NCI-H1092 treated with DMSO at 0.1 percent for 48 hours (cell line): ENCODE results near the gene RBMXL3.
"Not testable (repeated sequence)": the region's sequence is repeated elsewhere in the genome, so short reads cannot be mapped to it uniquely, and the experiment has no call there.

Experiments used
- DNase-seq: peaks from one replicate; lab custom pipeline; 2025; lab: John Stamatoyannopoulos, UW

Gene RBMXL3

DNA sequence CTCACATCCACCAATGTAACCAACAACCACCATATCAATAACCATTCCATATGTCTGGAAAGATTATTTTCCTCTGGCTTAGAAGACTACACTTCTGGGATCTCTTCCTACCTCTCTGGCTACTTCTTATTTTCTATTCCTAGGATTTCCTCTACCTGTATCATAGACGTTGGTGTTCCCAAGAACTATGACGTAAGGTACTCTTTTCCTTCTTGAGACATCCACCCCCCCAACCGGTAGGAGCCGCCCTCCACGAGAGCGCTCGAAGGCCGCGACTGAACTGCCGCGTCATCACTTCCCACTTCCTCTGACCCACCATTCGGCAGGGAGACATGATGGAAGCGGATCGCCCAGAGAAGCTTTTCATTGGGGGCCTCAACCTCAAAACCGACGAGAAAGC is at the start of gene RBMXL3:
Gene RBMXL3, plus strand, starts transcription at position 301 of the 400 bp plus-strand sequence. Its CDS starts 32 bp downstream, at position 333.
- no peak for DNase-seq

DNA sequence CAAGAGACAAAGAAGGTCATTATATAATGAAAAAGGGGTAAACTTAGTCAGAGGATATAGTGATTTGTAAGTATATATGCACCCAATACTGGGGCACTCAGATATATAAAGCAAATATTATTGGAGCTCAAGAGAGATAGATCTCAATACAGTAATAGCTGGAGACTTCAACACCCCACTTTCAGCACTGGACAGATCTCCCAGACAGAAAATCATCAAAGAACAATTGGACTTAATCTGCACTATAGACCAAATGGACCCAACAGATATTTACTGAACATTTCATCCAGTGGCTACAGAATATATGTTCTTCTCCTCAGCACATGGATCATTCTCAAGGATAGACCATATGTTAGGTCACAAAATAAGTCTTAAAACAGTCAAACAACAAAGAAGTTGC is 47.2 kb upstream of the RBMXL3 start:
- DNase-seq = no peak

DNA sequence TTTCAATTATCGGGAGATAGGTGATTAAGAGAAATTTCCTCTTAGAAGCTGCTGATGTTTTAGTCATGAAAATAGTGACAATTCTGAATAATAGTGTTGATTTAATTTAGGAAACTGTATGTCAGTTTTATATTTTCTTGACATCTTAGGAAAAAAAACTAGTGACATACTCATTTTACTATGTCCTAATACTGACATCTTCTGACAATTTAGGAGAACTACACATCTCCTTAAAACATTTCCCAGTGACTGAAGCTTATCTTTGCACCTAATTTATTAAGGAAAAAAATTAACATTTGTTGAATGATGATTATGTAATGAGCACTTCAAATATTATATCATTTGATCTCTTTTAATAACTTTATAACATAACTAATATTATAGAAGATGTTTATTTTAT is 42.0 kb upstream of the RBMXL3 start:
- peak; percentile 41 for DNase-seq

DNA sequence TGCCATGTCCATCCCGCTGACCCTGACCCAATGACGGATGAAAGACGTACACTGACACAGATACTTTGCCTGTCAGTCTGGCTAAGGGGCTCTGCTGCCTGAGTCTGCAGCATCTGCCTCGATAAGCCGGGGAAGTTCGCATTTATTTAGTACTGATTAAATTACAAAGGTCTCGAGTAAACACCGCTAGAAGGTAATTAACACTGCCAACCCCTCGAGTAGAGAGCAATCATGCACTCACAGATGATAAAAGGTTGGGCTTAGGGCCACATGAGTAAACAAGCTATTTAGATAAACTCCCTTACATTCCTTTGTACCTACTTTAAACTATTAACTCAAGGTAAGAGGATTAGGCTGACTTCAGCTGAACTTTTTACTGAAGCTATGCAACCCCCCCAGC is 16.0 kb upstream of the RBMXL3 start:
- DNase-seq = no peak

DNA sequence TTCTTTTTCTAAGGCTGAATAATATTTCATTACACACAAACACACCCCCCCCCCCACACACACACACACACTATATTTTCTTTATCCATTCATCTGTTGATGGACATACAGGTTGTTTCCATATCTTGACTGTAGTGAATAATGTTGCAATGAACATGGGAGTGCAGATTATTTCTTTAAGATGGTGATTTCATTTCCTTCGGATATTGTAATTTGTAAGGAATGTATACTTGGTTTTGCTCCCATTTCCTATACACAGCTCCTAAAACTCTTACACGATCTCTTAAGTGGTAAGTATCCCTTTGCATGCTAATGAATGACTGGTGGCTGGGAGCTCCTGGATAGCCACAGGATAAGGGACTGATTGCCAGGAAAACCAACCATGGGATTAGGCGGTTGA is 14.7 kb upstream of the RBMXL3 start:
- DNase-seq = no peak

DNA sequence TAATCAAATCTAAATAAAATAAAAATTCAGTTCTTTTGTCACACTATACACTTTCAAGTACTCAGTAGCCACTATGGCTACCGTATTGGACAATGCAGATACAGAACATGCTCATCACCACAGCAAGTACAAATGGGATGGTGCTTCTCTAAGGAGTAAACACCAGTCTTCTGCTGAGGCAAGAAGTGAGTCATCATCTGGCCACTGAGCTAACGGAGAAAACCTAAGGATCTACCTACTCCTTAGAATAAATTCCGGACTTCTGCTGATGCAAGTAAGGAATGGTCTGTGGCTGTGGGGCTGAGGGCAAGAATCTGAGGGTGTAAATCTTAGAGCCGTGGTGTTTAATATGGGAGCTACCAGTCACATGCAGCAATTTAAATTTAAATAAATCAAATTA is 11.3 kb upstream of the RBMXL3 start:
- DNase-seq = no peak

DNA sequence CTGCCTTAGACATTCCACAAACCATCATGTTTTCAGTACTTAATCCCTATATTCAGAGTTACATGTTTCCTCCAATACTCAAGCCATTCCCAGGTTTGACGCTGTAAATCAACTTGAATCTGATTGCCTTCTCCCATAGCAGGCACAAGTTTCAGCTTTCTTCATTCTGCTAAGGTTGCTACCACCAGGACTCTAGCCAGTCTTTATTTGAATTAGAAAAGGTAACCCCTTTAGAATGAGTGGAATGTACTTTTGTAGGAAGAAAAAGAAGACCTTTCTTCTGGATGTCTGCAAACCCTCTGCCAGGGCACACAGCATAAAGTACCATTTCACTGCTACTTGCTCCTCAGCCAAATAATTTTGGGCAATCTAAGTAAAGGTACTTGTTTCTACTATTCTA is 10.7 kb upstream of the RBMXL3 start:
- DNase-seq = no peak

DNA sequence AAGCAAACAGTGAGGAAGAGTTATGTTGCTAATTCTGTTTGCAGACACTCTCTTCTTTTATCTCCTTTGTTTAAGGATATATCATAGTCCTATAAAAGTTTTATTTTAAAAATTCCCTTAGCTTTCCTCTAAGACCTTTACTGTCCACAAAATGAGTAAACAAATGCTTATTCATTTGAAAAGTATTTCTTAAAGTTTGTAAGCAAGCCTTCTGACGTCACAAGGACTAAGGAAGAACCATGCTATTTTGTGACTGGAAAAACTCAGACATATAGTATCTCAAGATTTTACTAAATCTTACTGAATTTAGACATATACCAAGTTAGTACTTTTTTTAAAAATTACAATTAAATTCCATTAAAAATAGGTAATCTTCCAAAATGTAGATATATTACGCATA is 5.2 kb upstream of the RBMXL3 start:
- no peak for DNase-seq

DNA sequence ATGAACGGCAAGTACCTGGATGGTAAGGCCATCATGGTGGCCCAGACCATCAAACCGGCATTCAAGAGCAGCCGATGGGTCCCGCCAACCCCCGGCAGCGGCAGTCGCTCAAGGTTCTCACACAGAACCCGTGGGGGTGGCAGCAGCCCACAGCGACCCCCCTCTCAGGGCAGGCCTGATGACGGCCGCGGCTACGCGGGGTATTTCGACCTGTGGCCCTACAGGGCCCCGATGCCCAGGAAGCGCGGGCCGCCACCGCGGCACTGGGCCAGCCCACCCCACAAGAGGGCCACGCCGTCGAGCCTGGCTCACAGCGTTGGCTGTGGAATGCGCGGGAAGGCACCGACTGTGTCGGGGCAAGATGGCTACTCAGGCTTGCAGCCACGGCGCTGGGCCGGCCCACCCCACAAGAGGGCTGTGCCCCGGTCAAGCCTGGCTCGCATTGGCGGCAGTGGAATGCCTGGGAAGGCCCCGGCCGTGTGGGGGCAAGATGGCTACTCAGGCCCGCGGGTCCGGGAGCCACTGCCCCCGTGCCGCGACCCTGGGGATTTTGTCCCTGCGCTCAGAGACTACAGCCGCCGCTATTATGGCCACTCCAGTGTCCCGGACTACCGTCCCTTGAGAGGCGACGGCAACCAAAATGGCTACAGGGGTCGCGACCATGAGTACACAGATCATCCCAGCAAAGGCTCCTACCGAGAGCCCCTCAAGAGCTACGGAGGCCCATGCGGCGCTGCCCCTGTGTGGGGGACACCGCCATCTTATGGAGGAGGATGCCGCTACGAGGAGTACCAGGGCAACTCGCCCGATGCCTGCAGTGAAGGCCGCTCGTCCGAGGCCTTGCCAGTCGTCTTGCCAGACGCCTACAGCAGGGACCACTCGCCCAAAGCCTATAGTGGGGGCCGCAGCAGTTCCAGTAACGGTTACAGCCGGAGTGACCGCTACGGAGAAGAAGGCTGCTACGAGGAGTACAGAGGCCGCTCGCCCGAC is 731 bp downstream of the RBMXL3 start:
- no peak for DNase-seq

DNA sequence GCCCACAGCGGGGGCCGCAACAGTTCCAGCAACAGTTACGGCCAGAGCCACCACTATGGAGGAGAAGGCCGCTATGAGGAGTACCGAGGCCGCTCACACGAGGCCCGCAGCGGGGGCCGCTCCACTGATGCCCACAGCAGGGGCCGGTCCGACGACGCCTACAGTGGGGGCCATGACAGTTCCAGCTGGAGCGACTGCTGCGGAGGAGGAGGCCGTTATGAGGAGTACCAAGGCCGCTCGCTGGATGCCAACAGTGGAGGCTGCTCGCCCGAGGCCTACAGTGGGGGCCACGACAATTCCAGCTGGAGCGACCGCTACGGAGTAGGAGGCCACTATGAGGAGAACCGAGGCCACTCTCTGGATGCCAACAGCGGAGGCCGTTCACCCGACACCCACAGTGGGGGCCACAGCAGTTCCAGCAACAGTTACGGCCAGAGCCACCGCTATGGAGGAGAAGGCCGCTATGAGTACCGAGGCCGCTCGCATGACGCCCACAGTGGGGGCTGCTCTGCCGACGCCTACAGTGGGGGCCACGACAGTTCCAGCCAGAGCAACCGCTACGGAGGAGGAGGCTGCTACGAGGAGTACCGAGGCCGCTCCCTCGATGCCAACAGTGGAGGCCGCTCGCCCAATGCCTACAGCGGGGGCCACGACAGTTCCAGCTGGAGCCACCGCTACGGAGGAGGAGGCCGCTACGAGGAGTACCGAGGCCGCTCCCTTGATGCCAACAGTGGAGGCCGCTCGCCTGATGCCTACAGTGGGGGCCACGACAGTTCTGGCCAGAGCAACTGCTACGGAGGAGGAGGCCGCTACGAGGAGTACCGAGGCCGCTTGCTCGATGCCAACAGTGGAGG is 1.7 kb downstream of the RBMXL3 start:
- no peak for DNase-seq

DNA sequence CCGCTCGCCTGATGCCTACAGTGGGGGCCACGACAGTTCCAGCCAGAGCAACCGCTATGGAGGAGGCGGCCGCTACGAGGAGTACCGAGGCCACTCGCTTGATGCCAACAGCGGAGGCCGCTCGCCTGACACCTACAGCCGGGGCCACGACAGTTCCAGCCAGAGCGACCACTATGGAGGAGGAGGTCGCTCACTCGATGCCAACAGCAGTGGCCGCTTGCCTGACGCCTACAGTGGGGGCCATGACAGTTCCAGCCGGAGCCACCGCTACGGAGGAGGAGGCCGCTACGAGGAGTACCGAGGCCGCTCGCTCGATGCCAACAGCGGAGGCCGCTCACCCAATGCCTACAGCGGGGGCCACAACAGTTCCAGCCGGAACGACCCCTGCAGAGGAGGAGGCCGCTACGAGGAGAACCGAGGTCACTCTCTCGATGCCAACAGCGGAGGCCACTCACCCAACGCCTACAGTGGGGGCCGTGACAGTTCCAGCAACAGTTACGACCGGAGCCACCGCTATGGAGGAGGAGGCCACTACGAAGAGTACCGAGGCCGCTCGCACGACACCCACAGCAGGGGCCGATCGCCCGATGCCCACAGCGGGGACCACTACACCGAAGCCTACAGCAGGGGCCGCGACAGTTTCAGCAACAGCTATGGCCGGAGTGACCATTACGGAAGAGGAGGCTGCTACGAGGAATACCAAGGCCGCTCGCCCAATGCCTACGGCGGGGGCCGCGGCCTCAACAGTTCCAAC is 2.5 kb downstream of the RBMXL3 start:
- DNase-seq = no peak

DNA sequence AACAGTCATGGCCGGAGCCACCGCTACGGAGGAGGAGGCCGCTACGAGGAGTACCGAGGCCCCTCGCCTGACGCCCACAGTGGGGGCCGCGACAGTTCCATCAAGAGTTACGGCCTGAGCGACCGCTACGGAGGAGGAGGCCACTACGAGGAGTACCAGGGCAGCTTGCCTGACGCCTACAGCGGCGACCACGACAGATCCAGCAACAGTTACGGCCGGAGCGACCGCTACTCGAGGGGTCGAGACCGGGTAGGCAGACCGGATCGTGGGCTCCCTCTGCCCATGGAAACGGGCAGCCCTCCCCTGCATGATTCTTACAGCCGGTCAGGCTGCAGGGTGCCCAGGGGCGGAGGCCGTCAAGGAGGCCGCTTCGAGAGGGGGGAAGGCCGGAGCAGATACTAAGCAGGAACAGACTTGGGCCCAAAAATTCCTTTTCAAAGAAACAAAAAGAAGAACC is 3.1 kb downstream of the RBMXL3 start:
- DNase-seq = no peak

DNA sequence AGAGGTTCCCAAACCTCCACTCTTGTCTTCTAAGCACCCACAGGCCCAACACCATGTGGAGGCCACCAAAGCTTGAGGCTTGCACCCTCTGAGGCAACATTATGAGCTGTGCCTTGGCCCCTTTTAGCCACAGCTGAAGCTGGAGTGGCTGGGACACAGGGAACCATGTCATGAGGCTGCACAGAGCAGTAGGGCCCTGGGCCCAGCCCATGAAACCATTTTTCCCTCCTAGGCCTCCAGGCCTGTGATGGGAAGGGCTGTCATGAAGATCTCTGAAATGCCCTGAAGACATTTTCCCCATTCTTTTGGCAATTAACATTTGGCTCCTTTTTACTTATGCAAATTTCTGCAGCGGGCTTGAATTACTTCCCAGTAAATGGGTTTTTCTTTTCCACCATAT is 14.8 kb downstream of the RBMXL3 start:
- DNase-seq = no peak

DNA sequence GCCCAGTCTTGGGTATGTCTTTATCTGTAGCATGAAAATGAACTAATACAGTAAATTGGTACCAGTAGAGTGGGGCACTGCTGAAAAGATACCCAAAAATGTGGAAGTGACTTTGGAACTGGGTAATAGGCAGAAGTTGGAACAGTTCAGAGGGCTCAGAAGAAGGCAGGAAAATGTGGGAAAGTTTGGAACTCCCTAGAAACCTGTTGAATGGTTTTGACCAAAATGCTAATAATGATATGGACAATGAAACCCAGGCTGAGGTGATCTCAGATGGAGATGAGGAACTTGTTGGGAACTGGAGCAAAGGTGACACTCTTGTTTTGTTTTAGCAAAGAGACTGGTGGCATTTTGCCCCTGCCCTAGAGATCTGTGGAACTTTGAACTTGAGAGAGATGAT is 20.3 kb downstream of the RBMXL3 start:
- not testable (repeated sequence) for DNase-seq

DNA sequence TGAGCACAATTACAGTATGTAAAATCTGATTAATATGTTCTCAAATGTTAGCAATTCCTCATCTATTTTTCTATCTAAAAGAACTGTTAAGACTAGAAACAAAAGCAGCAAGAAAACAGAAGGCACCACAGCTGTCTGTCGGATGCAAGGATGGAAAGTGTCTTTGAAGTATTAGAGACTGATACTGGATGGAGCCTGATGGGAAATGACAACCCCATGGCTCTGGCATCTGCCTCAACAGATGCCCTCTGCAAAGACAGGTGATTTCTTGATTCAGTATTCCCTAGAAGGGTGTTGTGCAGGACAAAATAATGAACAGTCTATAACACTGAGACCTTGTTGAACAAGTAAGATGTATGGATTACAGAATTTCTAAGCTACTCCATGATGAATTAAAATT is 24.9 kb downstream of the RBMXL3 start:
- no peak for DNase-seq

DNA sequence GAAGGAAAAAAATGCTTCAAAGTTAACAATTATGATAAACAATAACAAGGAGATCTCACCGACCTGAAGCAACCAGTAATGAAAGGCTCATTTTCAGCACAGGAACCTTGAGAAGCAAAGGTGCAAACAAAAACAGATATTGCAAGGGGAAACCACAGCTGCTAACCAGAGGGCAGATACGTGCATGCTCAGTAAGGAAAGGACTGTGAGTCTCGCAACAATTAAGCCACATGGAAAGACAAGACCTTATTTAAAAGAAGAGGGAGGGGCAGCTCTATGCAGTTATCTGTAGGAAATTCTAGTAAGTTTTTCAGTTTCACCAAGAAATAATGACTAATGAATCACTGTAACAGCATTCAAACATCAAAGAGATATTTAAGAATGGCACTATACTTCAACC is 25.4 kb downstream of the RBMXL3 start:
- DNase-seq = no peak

DNA sequence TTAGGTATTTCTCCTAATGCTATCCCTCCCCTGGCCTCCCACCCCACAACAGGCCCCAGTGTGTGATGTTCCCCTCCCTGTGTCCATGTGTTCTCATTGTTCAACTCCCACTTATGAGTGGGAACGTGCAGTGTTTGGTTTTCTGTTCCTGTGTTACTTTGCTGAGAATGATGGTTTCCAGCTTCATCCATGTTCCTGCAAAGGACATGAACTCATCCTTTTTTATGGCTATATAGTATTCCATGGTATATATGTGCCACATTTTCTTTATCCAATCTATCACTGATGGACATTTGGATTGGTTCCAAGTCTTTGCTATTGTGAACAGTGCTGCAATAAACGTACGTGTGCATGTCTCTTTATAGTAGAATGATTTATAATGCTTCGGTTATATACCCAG is 28.1 kb downstream of the RBMXL3 start:
- DNase-seq = not testable (repeated sequence)

DNA sequence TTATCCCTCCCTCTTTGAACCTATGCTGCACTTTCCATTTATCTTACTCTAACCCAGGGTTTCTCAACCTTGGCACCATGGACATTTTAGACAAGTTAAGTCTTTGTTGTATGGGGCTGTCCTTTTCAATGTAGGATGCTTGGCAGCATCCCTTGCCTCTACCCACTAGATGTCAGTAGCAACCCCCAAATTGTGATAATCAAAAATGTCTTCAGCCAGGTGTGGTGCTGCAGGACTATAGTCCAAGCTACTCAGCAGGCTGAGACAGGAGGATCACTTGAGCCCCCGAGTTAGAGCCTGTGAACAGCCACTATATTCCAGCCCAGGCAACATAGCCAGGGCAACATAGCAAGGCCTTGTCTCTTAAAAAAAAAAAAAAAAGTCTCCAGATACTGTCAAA is 37.7 kb downstream of the RBMXL3 start:
- peak; percentile 38 for DNase-seq

DNA sequence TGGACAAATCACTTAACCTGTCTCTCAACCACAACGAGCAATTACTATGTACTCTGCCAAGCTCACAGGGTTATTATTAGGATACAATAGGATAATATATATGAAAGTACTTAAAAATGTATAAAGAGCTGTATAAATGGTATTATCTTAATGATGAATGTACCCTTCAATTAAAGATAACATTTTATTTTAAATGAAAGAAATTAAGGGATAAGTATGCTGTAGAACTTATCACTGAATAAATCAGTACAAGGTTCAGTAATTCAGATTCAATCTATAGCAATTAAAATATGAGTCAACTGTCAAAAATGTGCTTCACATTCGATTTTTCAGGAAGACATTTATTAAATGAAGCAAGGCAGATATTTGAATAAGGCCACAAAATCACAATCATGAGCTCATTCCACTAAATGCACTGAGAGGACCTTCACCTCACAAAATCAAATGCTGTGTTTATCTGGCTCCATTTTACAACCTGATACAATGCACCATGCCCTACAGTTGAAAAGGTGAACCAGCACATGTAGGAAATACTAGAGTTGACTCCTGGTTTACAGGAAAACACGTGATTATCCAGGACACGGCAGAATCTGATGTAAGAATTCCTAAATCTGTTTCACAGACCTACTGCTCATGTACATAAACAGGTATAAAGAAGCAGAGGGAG is 40.3 kb downstream of the RBMXL3 start:
- no peak for DNase-seq

DNA sequence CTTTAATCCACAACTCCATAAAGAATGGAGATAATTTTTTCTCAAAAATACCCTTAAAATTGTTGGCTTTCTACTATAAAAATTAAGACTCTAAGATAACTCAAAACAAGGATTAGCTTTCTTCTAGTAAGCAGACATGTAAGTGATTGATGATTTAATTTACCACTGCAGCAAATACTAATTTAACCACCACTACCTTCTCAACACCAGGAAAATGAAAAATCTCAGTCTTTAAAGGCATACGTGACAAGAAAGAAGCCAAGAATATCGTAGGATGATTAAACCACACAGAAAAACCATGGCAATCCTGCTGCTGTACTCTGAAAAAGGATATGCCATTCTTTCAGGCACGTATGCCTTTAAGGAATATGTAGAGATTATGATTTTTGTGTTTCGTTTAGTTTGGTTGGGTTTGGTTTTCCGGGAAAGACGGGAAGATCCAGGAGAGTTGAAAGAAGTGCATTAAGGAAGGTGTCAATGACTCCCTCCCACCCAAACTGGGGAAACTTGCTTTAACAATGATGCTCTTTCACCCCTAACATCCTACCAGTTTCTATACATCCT is 43.8 kb downstream of the RBMXL3 start:
- peak; percentile 2 for DNase-seq
